ENCODE data around the gene UNC5B.

UNC5B gene

DNA sequence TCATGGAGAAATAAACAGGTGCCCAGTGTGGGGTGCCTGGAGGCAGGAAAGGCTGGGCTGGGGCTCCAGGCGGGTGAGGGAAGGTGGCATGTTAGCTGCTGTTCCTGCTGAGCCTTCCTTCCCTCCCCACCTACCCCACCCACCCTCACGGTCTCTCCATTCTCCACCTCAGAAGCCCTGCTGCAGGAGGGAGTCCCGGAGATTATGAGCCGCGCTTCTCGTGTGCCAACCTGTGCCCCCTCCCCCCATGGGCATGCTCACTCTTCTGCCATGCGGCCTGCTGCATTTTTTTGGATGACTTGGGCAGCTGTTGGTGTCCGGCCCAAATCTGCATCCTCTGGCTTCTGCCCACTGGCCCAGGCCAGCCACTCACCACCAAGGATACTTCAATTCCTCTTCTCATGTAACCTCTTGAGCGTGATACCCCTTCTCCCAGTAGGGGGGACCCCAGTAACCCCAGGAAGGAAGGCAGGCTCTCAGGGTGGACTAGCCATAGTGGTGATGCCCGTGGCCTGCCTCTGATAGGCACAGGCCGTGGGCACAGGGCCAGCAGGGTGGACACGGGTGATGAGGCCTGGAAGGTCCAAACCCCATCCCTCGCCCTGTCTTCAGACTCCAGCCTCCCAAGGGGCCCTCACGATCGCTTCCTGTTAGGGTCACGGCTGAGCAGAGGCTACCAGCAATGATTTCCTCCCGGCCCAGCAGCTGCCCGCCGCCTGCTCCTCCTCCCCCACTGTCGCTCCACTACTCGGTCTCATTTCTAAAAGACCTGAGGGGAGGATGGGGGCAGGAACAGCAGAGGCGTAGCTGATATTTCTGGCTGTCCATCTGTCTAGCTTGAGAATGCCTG, 27.8 kb downstream of the UNC5B start:
- peak in 3 of 4 experiments; percentile 26 to 42 (median 31) for DNase-seq

GRCh38 chr10:71241114-71241829, 28.9 kb downstream of the UNC5B start:
- no peak for DNase-seq

DNA sequence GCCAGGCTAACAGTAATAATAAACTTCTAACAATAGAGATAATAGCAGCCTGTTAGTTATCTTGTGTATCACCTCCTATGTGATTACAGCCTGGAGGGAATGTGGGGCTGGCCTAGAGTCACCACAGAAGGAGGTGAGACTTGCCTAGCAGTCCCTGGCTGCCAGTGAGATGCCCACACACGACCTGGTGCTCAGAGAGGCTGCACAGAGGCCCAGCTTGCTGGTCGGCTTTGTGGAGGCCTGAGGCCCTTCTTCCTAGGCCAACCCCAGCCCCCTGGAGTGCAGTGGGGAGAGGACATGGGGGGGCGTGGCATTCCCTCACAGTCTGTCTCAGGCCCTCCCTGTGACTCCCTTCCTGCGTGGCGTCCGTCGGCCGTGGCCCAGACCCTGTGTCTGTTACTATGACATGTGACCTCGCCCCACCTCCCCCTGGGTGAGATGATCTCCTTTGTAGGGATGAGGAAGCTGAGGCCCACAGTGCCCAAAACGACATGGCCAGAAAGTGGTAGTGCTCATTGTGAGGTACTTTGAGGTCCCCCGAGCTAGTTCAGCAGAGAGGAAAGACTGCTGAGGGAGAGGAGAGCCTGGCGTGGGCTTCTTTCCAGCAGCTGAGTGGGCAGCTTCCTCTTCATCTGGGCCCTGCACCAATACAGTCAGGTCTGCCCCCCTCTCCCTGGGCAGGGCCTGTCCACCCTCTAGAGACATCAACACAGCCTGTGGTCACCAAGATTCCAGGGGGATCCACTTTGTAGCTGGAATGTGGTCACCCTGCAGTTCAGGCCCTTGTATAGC, 29.7 kb downstream of the UNC5B start:
- DNase-seq = peak; percentile 51 to 68 (median 60)

GRCh38 chr10:71242622-71243009, 30.2 kb downstream of the UNC5B start:
- no peak for DNase-seq

- DNase-seq = peak; percentile 64 to 86 (median 78)
These were observed 31.5 kb downstream of the UNC5B start for GRCh38 chr10:71243756-71244395.

DNA sequence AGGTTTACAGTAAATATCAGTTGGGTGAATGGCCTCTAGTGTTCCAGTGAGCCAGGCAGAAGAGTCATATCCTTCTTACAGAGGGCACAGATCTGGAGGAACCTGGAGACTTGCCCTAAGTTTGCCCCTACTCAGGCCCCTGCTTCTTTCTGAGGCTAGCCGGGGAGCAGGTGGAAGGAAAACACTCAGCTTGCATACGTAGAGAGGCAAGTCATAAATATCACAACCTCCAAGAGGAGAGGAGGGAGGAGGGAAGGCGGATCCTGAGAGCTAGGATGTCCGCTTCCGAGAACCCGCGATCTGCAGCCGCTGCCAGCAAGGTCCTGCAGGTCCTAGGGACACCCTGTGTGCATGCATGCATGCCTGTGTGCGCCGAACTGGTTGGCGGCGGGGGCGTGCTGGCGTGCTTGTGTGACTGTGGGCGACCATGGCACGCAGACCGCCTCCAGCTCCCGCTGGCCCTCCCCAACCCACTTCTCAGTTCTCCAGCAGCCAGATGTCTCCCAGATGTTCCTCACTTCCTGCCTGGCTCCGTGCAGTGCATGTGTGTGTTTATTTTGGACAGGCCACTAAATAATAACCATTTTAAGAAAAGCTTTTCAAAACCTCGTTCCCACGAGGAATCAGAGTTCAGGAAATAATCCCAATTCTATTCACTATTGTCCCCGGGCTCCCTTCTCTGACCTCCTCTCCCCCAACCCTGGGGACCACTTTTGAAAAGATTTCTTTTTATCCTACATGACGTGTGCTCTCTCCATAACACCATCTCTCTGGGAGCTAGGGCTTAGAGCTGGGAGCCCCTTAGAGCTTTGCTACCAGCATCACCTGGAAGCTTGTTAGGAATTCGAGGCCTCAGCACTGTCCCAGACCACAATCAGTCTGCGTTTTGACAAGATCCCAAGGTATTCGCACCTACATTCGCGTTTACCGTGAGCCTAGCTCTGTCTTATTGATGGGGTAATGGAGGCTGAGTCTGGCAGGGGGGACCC, 32.4 kb downstream of the UNC5B start:
- peak; percentile 64 to 79 (median 72) for DNase-seq

DNA sequence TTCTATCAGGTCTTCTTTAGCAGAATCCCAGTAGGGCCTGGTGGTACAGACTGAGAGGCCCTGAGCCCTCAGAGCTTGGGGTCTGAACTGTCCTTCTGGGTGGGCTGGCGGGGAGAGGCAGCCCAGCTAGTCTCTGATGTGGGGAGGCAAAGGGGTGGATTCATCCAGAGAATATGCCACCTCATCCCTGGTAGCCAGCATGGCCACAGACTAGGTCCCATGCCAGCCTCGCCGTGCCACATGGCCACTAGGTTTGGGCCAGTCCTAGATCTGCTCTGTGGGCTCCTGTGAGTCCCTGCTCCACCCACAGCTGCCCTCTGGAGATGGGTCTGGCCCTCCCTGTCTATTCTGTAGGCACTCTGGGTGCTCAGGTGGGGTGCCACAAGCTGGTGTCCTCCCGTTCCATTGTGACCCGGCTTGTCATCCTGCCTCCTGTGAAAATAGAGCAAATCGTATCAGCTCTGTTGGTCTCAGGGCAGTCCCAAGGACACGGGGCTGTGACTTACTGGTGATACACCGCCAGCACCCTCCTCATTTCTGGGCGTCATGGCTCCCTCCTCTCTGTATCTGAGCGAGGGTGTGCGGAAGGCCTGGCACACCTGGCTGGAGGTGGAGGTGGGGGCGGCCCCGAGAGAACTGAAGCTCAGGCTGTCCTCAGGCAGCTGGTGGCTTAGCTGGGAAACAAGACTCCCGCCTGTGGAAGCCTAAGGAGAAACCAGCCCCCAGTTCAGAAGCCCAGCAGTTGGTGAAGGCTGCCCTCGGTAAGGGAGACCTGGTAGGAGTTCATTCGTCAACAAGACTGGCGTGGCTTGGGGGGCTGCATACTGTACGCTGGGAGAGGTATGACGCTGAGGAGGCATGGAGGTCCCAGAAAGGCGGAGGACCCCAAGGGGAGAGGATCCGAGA, 33.3 kb downstream of the UNC5B start:
- DNase-seq = no peak

GRCh38 chr10:71246591-71247413, 34.4 kb downstream of the UNC5B start:
- DNase-seq = peak in 2 of 4 experiments; percentile 40 to 44

- DNase-seq = no peak
These were observed 35.0 kb downstream of the UNC5B start for GRCh38 chr10:71247414-71247705.

DNA sequence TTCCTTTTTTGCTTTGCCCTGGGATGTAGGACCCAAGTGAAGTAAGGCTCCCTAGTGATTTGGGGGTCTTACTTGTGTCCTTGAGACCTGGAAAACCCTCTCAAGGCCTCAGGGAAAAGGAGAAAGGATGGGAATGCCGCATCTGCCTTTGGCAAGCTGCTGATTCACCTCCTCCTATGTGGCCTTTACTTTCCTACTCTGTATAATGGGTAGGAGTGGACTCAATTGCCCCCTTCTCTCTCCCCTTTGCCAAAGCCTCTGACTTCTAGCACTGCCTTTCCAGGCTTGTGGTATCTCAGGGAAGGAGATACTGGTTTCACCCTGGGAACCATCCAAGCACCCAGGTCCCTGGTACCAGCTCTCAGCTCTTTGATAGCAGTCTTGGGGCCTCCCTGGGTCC, 35.4 kb downstream of the UNC5B start:
- no peak for DNase-seq

- DNase-seq = peak in 1 of 4 experiments; percentile 13
These were observed 35.8 kb downstream of the UNC5B start for GRCh38 chr10:71248210-71248609.

DNA sequence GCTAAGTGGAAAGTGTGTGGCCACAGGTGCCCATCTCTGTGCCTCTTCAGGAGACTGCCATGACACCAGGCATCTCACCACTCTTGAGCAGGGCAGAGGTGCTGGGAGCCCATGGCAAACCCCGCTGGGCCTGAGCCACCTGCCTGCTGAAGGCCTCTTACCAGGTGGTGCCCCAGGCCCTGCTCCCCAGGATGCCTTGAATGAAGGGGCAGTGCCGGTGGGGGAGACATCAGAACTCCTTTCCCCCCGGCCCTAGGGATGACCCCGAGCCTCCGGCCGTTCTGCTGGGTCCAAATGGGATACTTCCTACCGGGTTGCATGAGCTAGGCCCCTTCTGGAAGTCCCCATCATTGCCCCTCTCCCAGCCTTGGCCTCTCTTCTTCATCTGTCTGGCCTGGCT, 37.6 kb downstream of the UNC5B start:
- DNase-seq = no peak

- no peak for DNase-seq
These were observed 38.0 kb downstream of the UNC5B start for GRCh38 chr10:71250405-71250804.

DNA sequence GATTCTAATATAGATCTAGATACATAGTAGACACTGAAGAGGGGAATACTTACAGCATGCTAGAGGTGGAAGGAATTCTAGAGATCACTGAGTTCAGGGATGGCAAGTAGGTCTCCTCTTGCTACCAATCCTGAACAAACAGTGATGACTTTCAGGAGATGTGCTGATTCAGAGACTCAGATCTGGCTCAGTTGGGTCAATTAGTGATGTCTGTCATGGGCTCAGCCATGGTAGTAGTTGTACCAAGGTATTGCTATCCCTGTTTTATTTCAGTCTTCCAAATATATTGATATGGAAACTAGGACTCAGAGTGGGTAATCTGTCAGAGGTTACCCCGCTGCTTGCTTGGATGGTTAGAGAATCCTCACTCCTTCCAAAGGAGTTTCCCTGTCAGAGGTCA, 38.5 kb downstream of the UNC5B start:
- no peak for DNase-seq

DNA sequence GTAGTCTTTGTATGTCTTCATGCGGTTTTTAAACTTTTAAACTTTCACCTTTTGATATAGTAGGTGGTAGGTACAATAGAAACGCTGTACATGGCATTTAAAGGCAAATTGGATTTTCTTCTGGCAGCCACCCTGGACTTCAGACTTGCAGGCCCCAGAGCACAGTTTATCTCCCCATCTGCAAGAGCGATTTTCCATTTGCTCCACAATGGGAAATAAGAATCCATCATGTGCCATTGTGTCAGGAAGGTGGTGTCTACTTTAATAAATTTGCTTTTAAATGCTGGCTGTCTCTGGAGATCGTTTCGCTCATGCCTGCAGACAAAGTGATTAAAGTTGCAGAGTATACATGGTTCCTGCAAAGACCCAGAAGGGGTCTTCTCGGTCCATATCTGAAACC, 38.9 kb downstream of the UNC5B start:
- DNase-seq = no peak

DNA sequence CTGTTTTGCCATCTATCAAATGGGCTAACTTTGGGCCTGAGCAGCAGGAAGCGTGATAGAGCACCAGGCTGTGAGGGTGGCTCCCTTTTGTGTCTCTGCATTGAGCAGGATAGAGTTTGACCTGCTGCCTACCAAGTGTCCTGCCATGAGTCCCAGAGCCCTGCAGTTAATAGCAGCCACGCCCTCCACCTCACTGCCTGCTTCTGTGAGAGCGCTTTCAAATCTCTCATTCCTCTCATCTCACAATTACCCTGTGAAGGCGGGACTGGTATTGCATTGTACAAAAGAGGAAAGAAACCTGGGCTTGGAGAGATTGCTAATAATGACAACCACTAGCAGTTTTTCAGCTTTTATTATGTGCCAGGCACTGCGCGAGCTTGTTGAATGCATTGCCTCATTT, 39.9 kb downstream of the UNC5B start:
- DNase-seq = no peak

- DNase-seq = no peak
These were observed 41.8 kb downstream of the UNC5B start for GRCh38 chr10:71253981-71254818.

GRCh38 chr10:71254834-71255549, 42.6 kb downstream of the UNC5B start:
- no peak for DNase-seq

Data from suppressor macrophage (primary cell).